Breast epithelium (tissue), 3 donors: ENCODE data around the gene CNTNAP2.

ENCODE experiments used
- POLR2AphosphoS5 ChIP-seq, 3 donors: sonication (generic); formaldehyde crosslinking; IDR thresholded peaks; one replicate each; pipeline ENCODE4 v1.6.1; 2017; ENCODE audit warnings: antibody characterized with exemption in 3 of 3
- TF ChIP-seq, protein P1 (sequence below), 3 donors: fragments of 450-650 bp; IDR thresholded peaks; one replicate each; pipeline ENCODE4 v1.5.1; 2016 to 2017; ENCODE audit warnings: antibody characterized with exemption in 3 of 3, mild to moderate bottlenecking in 3 of 3, moderate library complexity in 3 of 3

- TF ChIP-seq, protein P1, sequence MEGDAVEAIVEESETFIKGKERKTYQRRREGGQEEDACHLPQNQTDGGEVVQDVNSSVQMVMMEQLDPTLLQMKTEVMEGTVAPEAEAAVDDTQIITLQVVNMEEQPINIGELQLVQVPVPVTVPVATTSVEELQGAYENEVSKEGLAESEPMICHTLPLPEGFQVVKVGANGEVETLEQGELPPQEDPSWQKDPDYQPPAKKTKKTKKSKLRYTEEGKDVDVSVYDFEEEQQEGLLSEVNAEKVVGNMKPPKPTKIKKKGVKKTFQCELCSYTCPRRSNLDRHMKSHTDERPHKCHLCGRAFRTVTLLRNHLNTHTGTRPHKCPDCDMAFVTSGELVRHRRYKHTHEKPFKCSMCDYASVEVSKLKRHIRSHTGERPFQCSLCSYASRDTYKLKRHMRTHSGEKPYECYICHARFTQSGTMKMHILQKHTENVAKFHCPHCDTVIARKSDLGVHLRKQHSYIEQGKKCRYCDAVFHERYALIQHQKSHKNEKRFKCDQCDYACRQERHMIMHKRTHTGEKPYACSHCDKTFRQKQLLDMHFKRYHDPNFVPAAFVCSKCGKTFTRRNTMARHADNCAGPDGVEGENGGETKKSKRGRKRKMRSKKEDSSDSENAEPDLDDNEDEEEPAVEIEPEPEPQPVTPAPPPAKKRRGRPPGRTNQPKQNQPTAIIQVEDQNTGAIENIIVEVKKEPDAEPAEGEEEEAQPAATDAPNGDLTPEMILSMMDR (IDR thresholded peaks at IDR 0.05): no peak
- TF ChIP-seq POLR2AphosphoS5 (IDR thresholded peaks at IDR 0.05): no peak
These were observed 1455.0 kb downstream of the CNTNAP2 start for GRCh38 chr7:147571436-147572185.
